Cardiac septum (tissue), 1 donor: ENCODE measurements around the gene ATP5PD. TPM values are rescaled to one million over a fixed set of nuclear protein-coding genes. Genes with fewer than 3 reads are reported as not detected.

Experiments used
- DNase-seq: peaks from one replicate; pipeline ENCODE4 v3.0.0-alpha.2; 2020; ENCODE audit warnings: low spot score
- intact Hi-C: fragments of 100-400 bp; cut with DNase I; formaldehyde crosslinking; loops from one replicate; pipeline ENCODE4 v1.14.0; 2022
- long read RNA-seq: library from polyadenylated mRNA; unstranded; transcript quantifications from one replicate; pipeline ENCODE4 v2.0.0, GENCODE V29; 2021
- total RNA-seq: library from RNA; stranded (reverse); fragmentation: NEBNext Ultra II Directional; extraction: Animal tissue kit (Norgen Biotek cat#: 25700); gene quantifications from one replicate; pipeline ENCODE4 v1.2.1, GENCODE V29; 2021
- donor health status: DM: no; HTN: no; CAD: no.

Gene ATP5PD
- total RNA-seq, result 616 TPM
- long read RNA-seq, transcript ATP5PD-201 (6 exons, 603 nt), result major isoform, 233 of 258 reads
- long read RNA-seq, partial matches to known transcripts, result 11 of 258 reads
- long read RNA-seq, other reads (novel, unspliced or antisense), result 14 of 258 reads

DNA sequence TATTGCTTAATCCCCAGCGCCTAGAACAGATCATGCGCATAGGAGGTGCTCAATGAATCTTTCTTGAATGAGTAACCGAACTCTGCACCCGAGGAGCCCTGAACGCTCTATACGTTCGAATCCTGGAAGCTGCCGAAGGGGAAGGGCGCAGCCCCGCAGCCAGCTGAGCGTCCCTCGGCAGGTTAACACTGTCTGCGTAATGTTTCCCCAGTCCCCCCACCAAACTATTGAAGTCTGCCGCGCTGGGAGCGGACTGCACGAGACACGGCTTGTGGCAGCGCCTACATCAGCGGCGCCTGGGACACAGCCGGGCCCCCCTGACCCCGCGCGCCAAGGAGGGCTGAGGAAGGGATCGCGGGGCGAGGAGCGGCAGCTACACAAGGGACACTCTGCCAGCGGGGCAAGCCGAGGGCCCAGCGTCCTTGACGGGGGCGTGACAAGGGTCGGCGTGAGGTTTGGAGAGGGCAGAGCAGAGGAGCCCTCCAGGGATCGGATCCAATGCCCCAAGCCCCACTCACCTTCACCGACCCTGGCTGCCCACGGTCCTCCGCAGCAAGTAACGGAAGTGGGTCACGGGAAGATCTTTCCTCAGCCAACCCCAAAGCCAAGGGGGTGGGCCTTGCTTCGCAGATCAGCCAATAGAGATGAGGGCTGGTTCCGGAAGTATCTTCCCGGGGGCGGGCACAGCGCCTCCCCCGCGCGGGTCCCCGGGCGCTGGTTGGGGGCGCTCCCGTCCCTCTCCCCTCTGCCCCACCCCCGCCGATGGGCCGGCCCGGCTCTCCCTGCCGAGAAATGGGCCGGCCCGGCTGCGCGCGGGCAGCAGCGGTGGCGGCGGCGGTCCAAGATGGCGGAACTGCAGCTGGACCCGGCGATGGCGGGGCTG lies at the start of gene ATP5PD, which contains the start of gene KCTD2:
ATP5PD (minus strand) TSS at position 563 of the 883 bp plus-strand sequence. CDS start 4,319 bp downstream, outside the sequence.
KCTD2 (plus strand) TSS at position 819 of the 883 bp plus-strand sequence; CDS start at position 845, 26 bp downstream.
- peak; percentile 97 for DNase-seq
- intact Hi-C loops, result no loop called here

DNA sequence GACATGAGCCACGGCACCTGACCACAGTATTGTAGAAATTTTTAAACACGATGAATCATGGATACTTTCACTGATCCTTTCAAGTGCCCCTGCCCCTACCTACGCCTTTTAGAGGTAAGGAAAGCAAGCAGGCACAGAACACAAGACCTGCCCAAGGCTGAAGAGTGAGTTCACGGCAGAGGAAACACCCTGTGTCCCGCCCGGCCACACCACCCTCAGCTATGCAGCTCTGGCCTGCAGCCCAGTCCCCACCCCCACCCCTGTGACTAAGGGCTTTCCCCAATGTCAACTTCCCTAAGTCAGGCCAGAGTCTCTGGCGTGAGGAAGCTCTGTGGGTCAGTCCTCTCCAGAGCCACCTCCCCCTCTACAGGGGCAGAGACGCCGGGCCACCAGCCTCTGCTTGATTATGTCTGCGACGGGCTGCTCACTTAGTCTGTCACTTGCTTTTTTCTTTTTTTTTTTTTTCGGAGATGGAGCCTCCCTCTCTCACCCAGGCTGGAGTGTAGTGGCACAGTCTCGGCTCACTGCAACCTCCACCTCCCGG lies 49.4 kb upstream of the ATP5PD start:
- intact Hi-C loops, result no loop called here
- DNase-seq, result peak; percentile 91

DNA sequence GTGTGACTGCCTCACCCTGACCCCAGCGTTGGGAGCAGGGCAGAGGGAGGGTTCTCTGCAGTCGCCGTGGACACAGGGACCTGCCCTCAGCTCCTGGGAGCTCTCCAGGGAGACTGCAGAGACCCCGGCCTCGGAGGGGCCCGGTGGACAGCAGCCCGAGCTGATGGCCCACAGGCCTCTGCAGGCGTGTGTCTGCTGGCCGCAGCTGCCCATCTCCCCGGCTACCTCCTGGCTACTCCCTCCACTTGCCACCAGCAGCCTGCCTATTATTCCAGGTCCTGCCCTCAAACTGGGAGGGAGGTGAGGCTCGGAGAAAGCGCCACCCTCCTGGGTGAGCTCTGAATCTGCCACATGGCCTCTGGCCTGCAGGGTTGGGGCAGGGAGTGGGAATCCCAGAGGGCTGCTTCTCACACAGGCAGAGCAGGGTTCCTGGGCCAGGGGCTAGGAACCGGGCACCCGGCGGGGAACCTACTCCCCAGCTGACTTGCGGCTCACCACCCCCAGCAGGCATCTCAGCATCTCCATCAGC lies 48.2 kb upstream of the ATP5PD start:
- DNase-seq, result no peak

DNA sequence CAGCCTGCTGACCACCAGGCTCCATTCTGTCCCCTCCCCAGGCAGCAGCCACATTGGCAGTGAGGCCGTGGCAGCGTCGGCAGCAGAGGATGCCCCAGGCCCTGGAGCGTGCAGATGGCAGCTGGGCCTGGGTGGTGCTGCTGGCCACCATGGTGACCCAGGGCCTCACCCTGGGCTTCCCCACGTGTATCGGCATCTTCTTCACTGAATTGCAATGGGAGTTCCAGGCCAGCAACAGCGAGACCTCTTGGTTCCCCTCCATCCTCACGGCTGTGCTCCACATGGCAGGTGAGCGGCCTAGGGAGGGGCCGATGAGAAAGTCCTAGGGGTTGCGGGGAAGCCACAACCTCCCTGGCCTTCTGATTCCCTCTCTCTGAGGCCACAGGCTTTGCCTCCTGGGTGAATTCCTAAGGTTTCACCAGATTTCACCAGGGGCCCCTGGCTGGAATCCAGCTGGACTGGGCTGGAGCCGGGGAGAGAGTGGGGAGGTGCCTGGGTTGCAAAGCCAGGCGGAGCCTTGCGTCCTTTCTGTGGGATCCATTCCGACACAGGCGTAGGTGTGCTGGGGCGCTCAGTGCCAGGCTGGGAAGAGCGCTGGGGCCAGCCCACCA lies 46.9 kb upstream of the ATP5PD start:
- DNase-seq, result no peak
- intact Hi-C loops, result no loop called here

More for the DNA sequence above, 48.2 kb upstream of the ATP5PD start:
- intact Hi-C loops, result no loop called here

GRCh38 chr17:75091855-75092327 lies 45.1 kb upstream of the ATP5PD start:
- intact Hi-C loops, result no loop called here
- no peak for DNase-seq

GRCh38 chr17:75090871-75091854 lies 44.4 kb upstream of the ATP5PD start:
- DNase-seq, result no peak
- intact Hi-C loops, result no loop called here

- intact Hi-C loops, result no loop called here
- peak; percentile 82 for DNase-seq
These were observed 42.0 kb upstream of the ATP5PD start for GRCh38 chr17:75088465-75089417.

DNA sequence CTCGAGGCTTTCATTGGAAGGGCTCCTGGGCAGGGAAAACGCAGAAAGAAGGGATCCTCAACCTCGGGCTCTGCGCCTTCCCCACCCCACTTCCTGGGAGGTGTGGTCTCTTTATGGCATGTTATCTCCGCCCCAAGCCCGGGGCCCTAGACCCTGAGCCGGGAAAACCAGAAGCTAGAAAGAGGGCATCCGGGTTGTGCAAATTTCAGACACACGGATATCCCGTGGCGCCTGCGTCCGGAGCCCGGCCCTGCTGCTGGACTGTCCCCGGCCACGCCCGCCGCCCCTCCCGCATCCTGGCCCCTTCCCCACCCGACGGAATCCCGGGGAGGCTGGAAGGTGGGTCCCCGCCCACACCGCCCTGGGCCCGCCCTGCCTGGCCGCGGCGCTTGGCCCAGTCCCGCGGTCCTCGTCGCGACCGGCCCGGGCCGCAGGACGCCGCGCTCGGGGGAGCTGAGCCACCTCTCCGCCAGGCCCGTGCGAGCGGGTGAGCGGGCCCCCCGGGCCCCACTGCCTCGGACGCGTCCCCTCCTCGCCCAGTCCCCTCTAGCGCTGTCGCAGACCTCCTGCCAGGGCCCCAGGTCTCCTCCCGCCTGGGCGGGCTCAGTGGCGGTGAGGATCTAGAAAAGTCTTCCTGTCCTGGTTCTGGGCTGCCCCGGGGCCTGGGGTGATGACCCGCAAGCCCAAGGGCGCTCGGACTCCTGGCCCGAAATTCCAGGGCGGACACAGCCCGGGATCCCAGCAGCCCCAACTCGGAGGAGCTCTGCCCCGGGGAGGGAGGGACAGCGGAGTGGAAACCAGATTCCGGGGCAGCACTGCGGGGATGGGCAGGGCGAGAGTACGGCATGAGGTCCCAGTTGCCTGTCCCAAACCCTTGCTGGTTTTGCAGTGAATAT lies 41.0 kb upstream of the ATP5PD start, which contains the start of gene SLC16A5:
SLC16A5 (plus strand) TSS at position 397 of the 896 bp plus-strand sequence. CDS start 5,683 bp downstream, outside the sequence.
- peak; percentile 96 for DNase-seq
- intact Hi-C loops, result no loop called here

DNA sequence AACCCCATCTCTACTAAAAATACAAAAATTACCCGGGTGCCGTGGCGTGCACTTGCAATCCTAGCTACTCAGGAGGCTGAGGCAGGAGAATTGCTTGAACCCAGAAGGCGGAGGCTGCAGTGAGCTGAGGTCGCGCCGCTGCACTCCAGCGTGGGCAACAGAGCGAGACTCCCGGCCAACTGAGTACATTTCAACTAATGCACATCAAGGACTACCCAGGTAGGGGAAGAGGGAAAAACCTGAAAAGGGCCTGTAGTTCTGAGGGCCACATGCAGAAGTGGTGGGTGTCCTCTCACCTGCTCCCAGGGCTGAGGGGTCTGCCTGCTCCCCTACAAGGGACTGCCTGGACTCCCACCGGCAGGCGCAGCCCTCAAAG lies 40.4 kb upstream of the ATP5PD start:
- no peak for DNase-seq
- intact Hi-C loops, result no loop called here

GRCh38 chr17:75086496-75087181 lies 39.9 kb upstream of the ATP5PD start:
- no peak for DNase-seq
- intact Hi-C loops, result no loop called here

GRCh38 chr17:75084039-75084660 lies 37.4 kb upstream of the ATP5PD start:
- intact Hi-C loops, result no loop called here
- DNase-seq, result no peak

- DNase-seq, result no peak
- intact Hi-C loops, result no loop called here
These were observed 35.9 kb upstream of the ATP5PD start for GRCh38 chr17:75082683-75083082.

DNA sequence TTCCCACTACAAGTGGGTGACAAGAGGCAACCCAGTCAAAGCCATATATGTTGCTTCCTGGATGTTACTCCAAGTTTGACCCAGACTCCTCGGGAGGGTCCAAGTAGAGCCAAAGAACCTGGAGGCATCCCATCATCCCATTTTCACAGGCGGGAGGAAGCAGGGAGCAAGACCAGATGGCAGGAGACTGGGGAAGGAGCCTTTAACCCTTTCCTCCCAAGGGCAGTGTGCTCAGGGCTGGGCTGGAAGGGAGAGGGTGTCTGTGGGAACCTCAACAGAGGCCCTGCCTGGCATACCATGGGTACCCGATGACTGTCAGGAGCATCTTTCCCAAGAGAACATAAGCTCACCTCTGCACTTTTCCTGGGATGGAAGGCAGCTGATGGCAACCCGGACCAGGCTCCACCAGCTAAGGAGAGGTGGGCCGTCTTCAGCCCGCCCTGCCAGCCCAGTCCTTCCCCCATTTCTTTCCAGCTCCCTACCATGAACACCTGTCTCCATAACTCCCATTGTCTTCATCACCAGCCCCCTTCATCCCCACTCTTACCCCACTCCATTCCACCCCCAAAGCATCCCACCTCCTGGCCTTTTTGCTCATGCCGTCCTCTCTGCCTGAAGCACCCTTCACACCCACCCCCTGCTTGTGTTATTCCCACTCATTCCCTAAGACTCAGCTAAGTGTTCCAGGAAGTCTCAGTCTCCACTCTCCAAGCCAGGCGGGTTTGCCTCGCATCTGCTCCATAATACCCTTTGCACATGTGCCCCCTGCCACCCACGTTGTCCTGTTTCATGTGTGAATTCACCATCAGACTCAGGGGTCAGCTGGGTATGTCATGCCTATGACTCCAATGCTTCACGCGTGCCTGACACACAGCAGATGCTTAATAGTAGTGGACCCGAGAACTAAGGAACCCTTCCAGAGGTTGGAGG lies 35.1 kb upstream of the ATP5PD start:
- intact Hi-C loops, result no loop called here
- DNase-seq, result no peak

- DNase-seq, result no peak
- intact Hi-C loops, result no loop called here
These were observed 32.2 kb upstream of the ATP5PD start for GRCh38 chr17:75079023-75079373.
